HEK293 (cell line): Measurements from ENCODE around the gene HOXA10.

ENCODE experiments used
- CTCF ChIA-PET: fragments of 350-600 bp; formaldehyde crosslinking; extraction: SDS; loops from one replicate; lab custom pipeline; 2021; ENCODE audit warnings: antibody characterized with exemption; lab: Yijun Ruan, JAX
- POLR2A ChIA-PET: fragments of 300-600 bp; formaldehyde crosslinking; extraction: SDS; loops from one replicate; lab custom pipeline; 2020; ENCODE audit warnings: antibody characterized with exemption, inconsistent platforms; lab: Yijun Ruan, JAX
- H3K27ac ChIP-seq: fragments of 200-500 bp; sonication (Bioruptor generic); 2 replicates; pipeline ENCODE4 v1.5.1; 2014; ENCODE audit warnings: low read depth, low read length, control low read depth, inconsistent platforms; ENCODE audit errors: extremely low read depth
- H3K36me3 ChIP-seq, 2 experiments: fragments of 200-500 bp in 1 of 2; sonication (Bioruptor generic) in 1 of 2; 1 replicate in 1 of 2; 2 replicates in 1 of 2; pipeline ENCODE4 v1.5.1; 2014 to 2017; ENCODE audit warnings: inconsistent platforms in 2 of 2, low read length in 2 of 2; ENCODE audit not compliant: control insufficient read depth in 2 of 2, insufficient read depth in 1 of 2
- H3K4me1 ChIP-seq: fragments of 200-500 bp; sonication (Bioruptor generic); 2 replicates; pipeline ENCODE4 v1.5.1; 2014; ENCODE audit warnings: mild to moderate bottlenecking, low read length, inconsistent platforms; ENCODE audit not compliant: control insufficient read depth, insufficient read depth
- H3K4me3 ChIP-seq: 2 replicates; pipeline ENCODE4 v1.5.1; 2011; ENCODE audit warnings: low read depth, mild to moderate bottlenecking, control low read depth, low read length, moderate library complexity
- H3K9me3 ChIP-seq: fragments of 200-500 bp; sonication (Bioruptor generic); 2 replicates; pipeline ENCODE4 v1.5.1; 2014; ENCODE audit warnings: low read depth, low read length, inconsistent platforms; ENCODE audit not compliant: control insufficient read depth, insufficient read depth
- AEBP2 ChIP-seq: fragments of 450-650 bp; formaldehyde crosslinking; IDR thresholded peaks from 2 replicates; pipeline ENCODE4 v1.5.1; 2016; ENCODE audit warnings: missing biosample characterization, missing genetic modification characterization, borderline replicate concordance
- CTCF ChIP-seq: fragments of 450-650 bp; formaldehyde crosslinking; IDR thresholded peaks from 2 replicates; pipeline ENCODE4 v1.5.1; 2016; ENCODE audit warnings: missing biosample characterization, missing genetic modification characterization
- GLIS1 ChIP-seq: fragments of 450-650 bp; formaldehyde crosslinking; IDR thresholded peaks from 2 replicates; pipeline ENCODE4 v1.5.1; 2016; ENCODE audit warnings: missing biosample characterization, missing genetic modification characterization
- KLF16 ChIP-seq: fragments of 450-650 bp; formaldehyde crosslinking; IDR thresholded peaks from 2 replicates; pipeline ENCODE4 v1.5.1; 2017; ENCODE audit warnings: missing biosample characterization, missing genetic modification characterization
- MYNN ChIP-seq: fragments of 450-650 bp; formaldehyde crosslinking; IDR thresholded peaks from 2 replicates; pipeline ENCODE4 v1.5.1; 2016; ENCODE audit warnings: missing biosample characterization, missing genetic modification characterization, borderline replicate concordance
- OSR2 ChIP-seq: fragments of 450-650 bp; formaldehyde crosslinking; IDR thresholded peaks from 2 replicates; pipeline ENCODE4 v1.5.1; 2016; ENCODE audit warnings: missing biosample characterization, missing genetic modification characterization
- PRDM1 ChIP-seq: fragments of 450-650 bp; formaldehyde crosslinking; IDR thresholded peaks from 2 replicates; pipeline ENCODE4; 2016; ENCODE audit warnings: missing biosample characterization, missing genetic modification characterization
- SP3 ChIP-seq: fragments of 450-650 bp; formaldehyde crosslinking; IDR thresholded peaks from 2 replicates; pipeline ENCODE4 v1.5.1; 2016; ENCODE audit warnings: missing biosample characterization, missing genetic modification characterization
- ZBTB20 ChIP-seq: fragments of 450-650 bp; formaldehyde crosslinking; IDR thresholded peaks from 2 replicates; pipeline ENCODE4 v1.5.1; 2016; ENCODE audit warnings: missing biosample characterization, missing genetic modification characterization
- ZBTB48 ChIP-seq: fragments of 450-650 bp; formaldehyde crosslinking; IDR thresholded peaks from 2 replicates; pipeline ENCODE4 v1.5.1; 2016; ENCODE audit warnings: missing biosample characterization, missing genetic modification characterization
- ZBTB6 ChIP-seq: fragments of 450-650 bp; formaldehyde crosslinking; IDR thresholded peaks from 2 replicates; pipeline ENCODE4 v1.5.1; 2017; ENCODE audit warnings: missing biosample characterization, missing genetic modification characterization
- ZNF10 ChIP-seq: fragments of 450-650 bp; formaldehyde crosslinking; IDR thresholded peaks from 2 replicates; pipeline ENCODE4 v1.5.1; 2017; ENCODE audit warnings: missing biosample characterization, missing genetic modification characterization
- ZNF112 ChIP-seq: fragments of 450-650 bp; formaldehyde crosslinking; IDR thresholded peaks from 2 replicates; pipeline ENCODE4 v1.5.0; 2017; ENCODE audit warnings: missing biosample characterization, missing genetic modification characterization
- ZNF146 ChIP-seq: fragments of 450-650 bp; formaldehyde crosslinking; IDR thresholded peaks from 2 replicates; pipeline ENCODE4 v1.5.1; 2016; ENCODE audit warnings: missing biosample characterization, missing genetic modification characterization
- ZNF175 ChIP-seq: fragments of 450-650 bp; formaldehyde crosslinking; IDR thresholded peaks from 2 replicates; pipeline ENCODE4 v1.5.1; 2016; ENCODE audit warnings: missing biosample characterization, missing genetic modification characterization
- ZNF239 ChIP-seq: fragments of 450-650 bp; formaldehyde crosslinking; IDR thresholded peaks from 2 replicates; pipeline ENCODE4 v1.5.1; 2016; ENCODE audit warnings: missing biosample characterization, missing genetic modification characterization
- ZNF366 ChIP-seq: fragments of 450-650 bp; formaldehyde crosslinking; conservative IDR thresholded peaks from 2 replicates; pipeline ENCODE4 v1.5.1; 2016; ENCODE audit warnings: missing biosample characterization, missing genetic modification characterization
- ZNF423 ChIP-seq: fragments of 450-650 bp; formaldehyde crosslinking; IDR thresholded peaks from 2 replicates; pipeline ENCODE4 v1.5.1; 2016; ENCODE audit warnings: missing biosample characterization, missing genetic modification characterization
- ZNF473 ChIP-seq: fragments of 450-650 bp; formaldehyde crosslinking; IDR thresholded peaks from 2 replicates; pipeline ENCODE4 v1.5.1; 2017; ENCODE audit warnings: missing biosample characterization, missing genetic modification characterization
- ZNF501 ChIP-seq: fragments of 450-650 bp; formaldehyde crosslinking; IDR thresholded peaks from 2 replicates; pipeline ENCODE4 v1.5.1; 2016; ENCODE audit warnings: missing biosample characterization, missing genetic modification characterization
- ZNF544 ChIP-seq: fragments of 450-650 bp; formaldehyde crosslinking; IDR thresholded peaks from 2 replicates; pipeline ENCODE4 v1.5.0; 2017; ENCODE audit warnings: missing biosample characterization, missing genetic modification characterization
- ZNF585B ChIP-seq: fragments of 450-650 bp; formaldehyde crosslinking; IDR thresholded peaks from 2 replicates; pipeline ENCODE4 v1.5.1; 2016; ENCODE audit warnings: missing biosample characterization, missing genetic modification characterization
- ZNF626 ChIP-seq: fragments of 450-650 bp; sonication (Bioruptor Pico); formaldehyde crosslinking; IDR thresholded peaks from 2 replicates; pipeline ENCODE4 v1.5.1; 2018; ENCODE audit warnings: missing biosample characterization, missing genetic modification characterization, inconsistent platforms
- ZNF704 ChIP-seq: fragments of 450-650 bp; formaldehyde crosslinking; IDR thresholded peaks from 2 replicates; pipeline ENCODE4 v1.5.1; 2016; ENCODE audit warnings: missing biosample characterization, missing genetic modification characterization
- ZNF777 ChIP-seq: fragments of 450-650 bp; formaldehyde crosslinking; IDR thresholded peaks from 2 replicates; pipeline ENCODE4 v1.5.1; 2017; ENCODE audit warnings: missing biosample characterization, missing genetic modification characterization, borderline replicate concordance
- TF ChIP-seq, protein P1 (sequence below): fragments of 450-650 bp; formaldehyde crosslinking; IDR thresholded peaks from 2 replicates; pipeline ENCODE4 v1.5.1; 2017; ENCODE audit warnings: missing biosample characterization, missing genetic modification characterization
- TF ChIP-seq, protein P2 (sequence below): fragments of 450-650 bp; formaldehyde crosslinking; IDR thresholded peaks from 2 replicates; pipeline ENCODE4 v1.5.1; 2016; ENCODE audit warnings: missing biosample characterization, missing genetic modification characterization
- TF ChIP-seq, protein P3 (sequence below): fragments of 450-650 bp; formaldehyde crosslinking; optimal IDR thresholded peaks from 2 replicates; pipeline ENCODE3; 2016; ENCODE audit warnings: missing biosample characterization, mild to moderate bottlenecking, missing genetic modification characterization

Gene HOXA10

GRCh38 chr7:27151931-27152815 lies 21.9 kb downstream of the HOXA10 start, which contains the start of gene HOXA3:
HOXA3 (minus strand) TSS chr7:27152583; CDS start chr7:27110640, 41,943 bp downstream.
- Histone ChIP-seq H3K27ac (peak within 1 kb of the TSS; percentile 99), H3K36me3 (peaks cover 0 to 28% of the 10 kb centered on the region in 2 experiments; a peak in 1 of 3 replicates), H3K4me1 (peaks cover 7% of the 10 kb centered on the region), H3K9me3 (no peaks in the 10 kb centered on the region), H3K4me3 (peak within 1 kb of the TSS; percentile 59)
- POLR2A ChIA-PET, result interaction anchor here (1.1 to 5.6 kb wide), 5 partner anchors 10 to 38 kb away, joined by 3 to 42 read pairs (median 14); partner anchors contain the start of gene HOXA9
- CTCF ChIA-PET, result interaction anchor here (0.6 to 1.2 kb wide), 2 partner anchors 471 to 1295 kb away, joined by 3 to 4 read pairs; no protein-coding TSS in a partner anchor
- TF ChIP-seq ZNF626 (tag by site-specific recombination) (no peak), GLIS1 (tag by site-specific recombination) (peak; percentile 37), ZNF239 (no peak), ZNF473 (tag by site-specific recombination) (no peak), ZBTB20 (tag by site-specific recombination) (no peak; the same call in 1 of the 2 replicates), OSR2 (tag by site-specific recombination) (peak; percentile 48), MYNN (tag by site-specific recombination) (no peak), ZNF10 (tag by site-specific recombination) (no peak), ZNF112 (tag by site-specific recombination) (no peak), ZNF175 (tag by site-specific recombination) (no peak), ZNF544 (tag by site-specific recombination) (no peak), AEBP2 (tag by site-specific recombination) (no peak), PRDM1 (tag by site-specific recombination) (peak; percentile 91), ZBTB6 (tag by site-specific recombination) (no peak), KLF16 (tag by site-specific recombination) (peak; percentile 63; the same call in 1 of the 2 replicates), ZNF585B (tag by site-specific recombination) (no peak), ZNF423 (tag by site-specific recombination) (no peak), ZNF777 (tag by site-specific recombination) (no peak), CTCF (tag by site-specific recombination) (no peak), SP3 (tag by site-specific recombination) (peak; percentile 38; the same call in 1 of the 2 replicates), ZBTB48 (tag by site-specific recombination) (peak; percentile 86), ZNF704 (tag by site-specific recombination) (no peak), ZNF501 (0 out of 2 replicates have a peak, but pooled peaks have one; percentile 40), ZNF146 (tag by site-specific recombination) (no peak), ZNF366 (tag by site-specific recombination) (peak; percentile 55)
- TF ChIP-seq, protein P1, sequence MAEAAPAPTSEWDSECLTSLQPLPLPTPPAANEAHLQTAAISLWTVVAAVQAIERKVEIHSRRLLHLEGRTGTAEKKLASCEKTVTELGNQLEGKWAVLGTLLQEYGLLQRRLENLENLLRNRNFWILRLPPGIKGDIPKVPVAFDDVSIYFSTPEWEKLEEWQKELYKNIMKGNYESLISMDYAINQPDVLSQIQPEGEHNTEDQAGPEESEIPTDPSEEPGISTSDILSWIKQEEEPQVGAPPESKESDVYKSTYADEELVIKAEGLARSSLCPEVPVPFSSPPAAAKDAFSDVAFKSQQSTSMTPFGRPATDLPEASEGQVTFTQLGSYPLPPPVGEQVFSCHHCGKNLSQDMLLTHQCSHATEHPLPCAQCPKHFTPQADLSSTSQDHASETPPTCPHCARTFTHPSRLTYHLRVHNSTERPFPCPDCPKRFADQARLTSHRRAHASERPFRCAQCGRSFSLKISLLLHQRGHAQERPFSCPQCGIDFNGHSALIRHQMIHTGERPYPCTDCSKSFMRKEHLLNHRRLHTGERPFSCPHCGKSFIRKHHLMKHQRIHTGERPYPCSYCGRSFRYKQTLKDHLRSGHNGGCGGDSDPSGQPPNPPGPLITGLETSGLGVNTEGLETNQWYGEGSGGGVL (tag by site-specific recombination), result peak; percentile 97
- TF ChIP-seq, protein P2, sequence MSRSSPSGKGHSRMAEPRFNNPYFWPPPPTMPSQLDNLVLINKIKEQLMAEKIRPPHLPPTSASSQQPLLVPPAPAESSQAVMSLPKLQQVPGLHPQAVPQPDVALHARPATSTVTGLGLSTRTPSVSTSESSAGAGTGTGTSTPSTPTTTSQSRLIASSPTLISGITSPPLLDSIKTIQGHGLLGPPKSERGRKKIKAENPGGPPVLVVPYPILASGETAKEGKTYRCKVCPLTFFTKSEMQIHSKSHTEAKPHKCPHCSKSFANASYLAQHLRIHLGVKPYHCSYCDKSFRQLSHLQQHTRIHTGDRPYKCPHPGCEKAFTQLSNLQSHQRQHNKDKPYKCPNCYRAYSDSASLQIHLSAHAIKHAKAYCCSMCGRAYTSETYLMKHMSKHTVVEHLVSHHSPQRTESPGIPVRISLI (tag by site-specific recombination), result peak; percentile 64; the same call in 1 of the 2 replicates
- TF ChIP-seq, protein P3, sequence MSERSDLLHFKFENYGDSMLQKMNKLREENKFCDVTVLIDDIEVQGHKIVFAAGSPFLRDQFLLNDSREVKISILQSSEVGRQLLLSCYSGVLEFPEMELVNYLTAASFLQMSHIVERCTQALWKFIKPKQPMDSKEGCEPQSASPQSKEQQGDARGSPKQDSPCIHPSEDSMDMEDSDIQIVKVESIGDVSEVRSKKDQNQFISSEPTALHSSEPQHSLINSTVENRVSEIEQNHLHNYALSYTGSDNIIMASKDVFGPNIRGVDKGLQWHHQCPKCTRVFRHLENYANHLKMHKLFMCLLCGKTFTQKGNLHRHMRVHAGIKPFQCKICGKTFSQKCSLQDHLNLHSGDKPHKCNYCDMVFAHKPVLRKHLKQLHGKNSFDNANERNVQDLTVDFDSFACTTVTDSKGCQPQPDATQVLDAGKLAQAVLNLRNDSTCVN, result peak; percentile 67
